Left renal cortex interstitium (tissue), 4 donors: ENCODE measurements around the gene TPGS1. TPM values are rescaled to one million over a fixed set of nuclear protein-coding genes. Genes with fewer than 3 reads are reported as not detected.

Experiments
- DNase-seq, 4 donors: peaks; one replicate each; pipeline ENCODE4 v3.0.0-alpha.2; 2013; ENCODE audit warnings: low read depth in 4 of 4, low spot score in 2 of 4, missing footprints in 1 of 4
- polyA plus RNA-seq, 4 donors: library from polyadenylated mRNA; unstranded; fragments of 120-200 nt; gene quantifications; one replicate each; pipeline ENCODE4 v1.2.1, GENCODE V29; 2013; ENCODE audit not compliant: insufficient read length in 4 of 4

TPGS1 gene
- polyA plus RNA-seq, 4 donors, result 6.4 to 19.5 (median 14.0) TPM

DNA sequence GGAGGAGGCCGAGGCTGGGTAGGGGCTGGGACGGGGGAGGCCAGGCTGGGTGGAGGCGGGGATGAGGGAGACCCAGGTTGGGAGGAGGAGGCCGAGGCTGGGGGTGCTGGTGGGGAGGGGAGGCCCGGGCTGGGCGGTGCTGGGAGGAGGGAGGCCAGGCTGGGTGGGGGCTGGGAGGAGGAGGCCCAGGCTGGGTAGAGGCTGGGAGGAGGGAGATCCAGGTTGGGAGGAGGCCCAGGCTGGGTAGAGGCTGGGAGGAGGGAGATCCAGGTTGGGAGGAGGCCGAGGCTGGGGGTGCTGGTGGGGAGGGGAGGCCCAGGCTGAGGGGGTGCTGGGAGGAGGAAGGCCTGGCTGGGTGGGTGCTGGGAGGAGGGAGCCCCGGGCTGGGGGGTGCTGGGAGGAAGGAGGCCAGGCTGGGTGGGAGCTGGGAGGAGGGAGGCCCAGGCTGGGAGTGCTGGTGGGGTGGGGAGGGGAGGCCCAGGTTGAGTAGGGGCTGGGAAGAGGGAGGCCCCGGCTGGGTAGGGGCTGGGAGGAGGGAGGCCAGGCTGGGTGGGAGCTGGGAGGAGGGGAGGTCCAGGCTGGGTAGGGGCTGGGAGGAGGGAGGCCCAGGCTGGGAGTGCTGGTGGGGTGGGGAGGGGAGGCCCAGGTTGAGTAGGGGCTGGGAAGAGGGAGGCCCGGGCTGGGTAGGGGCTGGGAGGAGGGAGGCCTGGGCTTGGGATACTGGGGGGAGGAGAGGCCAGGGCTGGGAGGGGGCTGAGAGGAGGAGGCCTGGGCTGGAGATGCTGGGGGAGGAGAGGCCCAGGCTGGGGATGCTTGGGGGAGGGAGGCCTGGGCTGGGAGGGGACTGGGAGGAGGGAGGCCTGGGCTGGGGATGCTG is 10.7 kb downstream of the TPGS1 start:
- peak in 2 of 4 donors; percentile 70 to 80 for DNase-seq

DNA sequence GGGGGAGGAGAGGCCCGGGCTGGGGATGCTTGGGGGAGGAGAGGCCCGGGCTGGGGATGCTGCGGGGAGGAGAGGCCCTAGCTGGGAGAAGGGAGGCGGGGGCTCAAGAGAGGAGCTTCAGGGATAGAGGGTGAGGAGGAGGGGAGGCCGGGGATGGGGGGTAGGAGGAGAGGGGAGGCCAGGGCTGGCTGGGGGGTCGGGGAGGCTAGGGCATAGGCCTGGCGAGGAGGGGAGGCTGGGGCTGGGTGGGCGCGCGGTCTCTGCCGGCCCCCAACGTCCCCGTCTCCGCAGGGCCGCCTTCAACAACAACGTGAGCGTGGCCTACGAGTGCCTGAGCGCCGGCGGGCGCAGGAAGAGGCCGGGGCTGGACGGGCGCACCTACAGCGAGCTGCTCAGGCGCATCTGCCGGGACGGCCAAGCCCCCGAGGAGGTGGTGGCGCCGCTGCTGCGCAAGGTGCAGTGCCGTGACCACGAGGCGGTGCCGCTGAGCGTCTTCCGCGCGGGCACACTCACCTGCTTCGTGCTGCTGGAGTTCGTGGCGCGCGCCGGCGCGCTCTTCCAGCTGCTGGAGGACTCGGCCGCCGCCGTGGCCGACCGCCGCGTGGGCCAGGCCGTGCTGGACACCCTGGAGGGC is 11.4 kb downstream of the TPGS1 start:
- no peak for DNase-seq

DNA sequence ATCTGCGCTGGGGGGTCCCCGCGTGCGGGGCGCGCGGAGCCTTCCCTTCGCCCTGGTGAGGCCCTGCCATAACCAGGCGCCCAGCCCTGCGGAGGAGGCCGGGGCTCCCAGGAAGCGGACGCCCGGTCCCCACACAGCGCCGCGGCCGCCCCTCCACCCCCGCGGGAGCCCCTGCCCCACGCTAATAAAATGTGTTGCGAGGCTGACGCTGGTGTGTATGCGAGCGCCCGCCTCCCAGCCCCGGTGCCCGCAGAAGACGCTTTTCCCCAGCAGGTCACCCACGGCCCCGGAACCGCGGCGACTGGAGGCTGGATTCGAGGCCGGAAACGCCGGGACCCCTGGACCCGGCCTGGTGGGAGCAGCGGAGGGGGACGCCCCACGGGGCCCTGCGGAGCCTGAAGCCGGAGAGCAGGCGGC is 12.2 kb downstream of the TPGS1 start:
- DNase-seq, result no peak

DNA sequence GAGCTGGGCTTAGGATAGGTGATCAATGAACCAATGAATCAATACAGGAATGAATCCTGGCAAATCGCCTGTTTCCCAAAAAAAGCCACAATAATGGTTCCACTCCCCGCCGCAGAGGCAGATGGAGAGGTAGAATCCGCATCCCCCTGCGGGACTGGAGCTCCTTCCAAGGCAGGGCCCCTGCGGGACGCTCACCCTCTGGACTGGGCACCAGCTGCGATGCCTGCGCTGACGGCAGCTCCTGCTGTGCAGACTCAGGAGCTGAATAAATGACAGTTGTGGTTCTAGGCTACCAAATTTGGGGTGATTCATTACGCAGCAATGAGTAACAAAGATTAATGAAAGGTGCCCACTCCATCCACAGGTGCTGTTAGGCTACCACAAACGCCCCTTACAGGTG is 15.4 kb downstream of the TPGS1 start:
- no peak for DNase-seq

DNA sequence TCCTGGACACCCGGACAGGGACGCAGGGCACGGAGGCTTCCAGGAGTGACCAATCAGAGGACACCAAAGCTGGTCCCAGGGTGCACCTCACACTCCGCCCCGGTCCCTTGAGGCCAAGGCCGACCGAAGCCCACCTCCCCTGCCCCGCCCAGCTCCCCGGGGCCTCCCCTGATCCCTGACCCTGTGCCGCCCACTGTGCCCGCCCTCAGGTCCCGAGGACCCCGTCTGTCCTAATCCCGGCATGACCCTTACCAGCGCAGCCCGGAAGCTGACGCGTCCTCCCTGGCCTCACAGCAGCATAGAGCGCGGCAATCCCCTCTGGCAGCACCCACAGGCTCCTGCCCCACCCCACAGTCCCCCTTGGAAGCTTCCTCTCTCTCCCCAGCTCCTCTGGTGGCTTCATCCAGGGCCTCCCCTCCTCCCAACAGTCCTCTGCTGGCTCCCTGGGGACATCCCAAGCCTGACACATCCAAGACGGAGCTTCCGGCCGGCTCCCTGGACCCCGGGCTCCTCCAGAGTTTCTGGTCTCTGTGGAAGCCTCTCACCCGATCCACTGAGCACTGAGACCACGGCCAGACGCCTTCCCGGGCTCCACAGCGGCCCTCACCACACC is 16.9 kb downstream of the TPGS1 start:
- DNase-seq, result no peak

DNA sequence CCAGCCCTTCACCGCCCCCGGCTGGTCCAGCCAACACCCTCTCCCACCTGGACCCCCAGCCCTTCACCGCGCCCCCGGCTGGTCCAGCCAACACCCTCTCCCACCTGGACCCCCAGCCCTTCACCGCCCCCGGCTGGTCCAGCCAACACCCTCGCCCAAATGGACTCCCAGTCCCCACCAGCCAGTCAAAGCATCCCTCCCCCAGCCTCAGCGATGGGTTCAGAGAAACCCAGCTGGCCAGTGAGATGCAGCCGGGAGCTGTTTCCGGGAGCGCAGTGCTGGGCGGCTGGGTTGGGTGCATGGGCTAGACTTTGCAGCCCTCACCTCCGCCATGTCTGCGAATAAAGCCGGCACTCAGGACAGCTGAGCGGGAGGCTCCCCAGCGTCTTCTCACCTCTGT is 17.7 kb downstream of the TPGS1 start:
- DNase-seq, result no peak

DNA sequence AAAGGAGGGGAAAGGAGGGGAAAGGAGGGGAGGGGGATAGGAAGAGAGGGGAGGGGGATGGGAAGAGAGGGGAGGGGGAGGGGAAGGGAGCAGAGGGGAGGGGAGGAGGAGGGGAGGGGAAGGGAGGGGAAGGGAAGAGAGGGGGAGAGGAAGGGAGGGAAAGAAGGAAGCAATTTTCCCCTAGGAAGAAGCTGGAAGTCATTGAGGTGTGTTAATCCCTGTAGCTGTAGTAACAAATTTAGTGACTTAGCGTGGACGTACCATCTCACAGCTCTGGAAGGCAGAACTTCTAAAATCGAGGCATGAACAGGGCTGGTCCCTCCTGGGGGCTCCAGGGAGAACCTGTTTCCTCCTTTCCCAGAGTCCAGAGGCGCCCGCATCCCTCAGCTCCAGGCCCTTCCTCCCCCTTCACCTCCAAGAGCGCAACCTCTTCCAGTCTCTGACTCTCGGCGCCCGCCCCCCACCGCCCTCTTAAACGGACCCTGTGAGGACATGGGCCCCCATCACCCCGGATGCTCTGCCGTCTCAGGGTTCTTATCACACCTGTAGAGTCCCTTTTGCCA is 18.6 kb downstream of the TPGS1 start:
- DNase-seq, result no peak

DNA sequence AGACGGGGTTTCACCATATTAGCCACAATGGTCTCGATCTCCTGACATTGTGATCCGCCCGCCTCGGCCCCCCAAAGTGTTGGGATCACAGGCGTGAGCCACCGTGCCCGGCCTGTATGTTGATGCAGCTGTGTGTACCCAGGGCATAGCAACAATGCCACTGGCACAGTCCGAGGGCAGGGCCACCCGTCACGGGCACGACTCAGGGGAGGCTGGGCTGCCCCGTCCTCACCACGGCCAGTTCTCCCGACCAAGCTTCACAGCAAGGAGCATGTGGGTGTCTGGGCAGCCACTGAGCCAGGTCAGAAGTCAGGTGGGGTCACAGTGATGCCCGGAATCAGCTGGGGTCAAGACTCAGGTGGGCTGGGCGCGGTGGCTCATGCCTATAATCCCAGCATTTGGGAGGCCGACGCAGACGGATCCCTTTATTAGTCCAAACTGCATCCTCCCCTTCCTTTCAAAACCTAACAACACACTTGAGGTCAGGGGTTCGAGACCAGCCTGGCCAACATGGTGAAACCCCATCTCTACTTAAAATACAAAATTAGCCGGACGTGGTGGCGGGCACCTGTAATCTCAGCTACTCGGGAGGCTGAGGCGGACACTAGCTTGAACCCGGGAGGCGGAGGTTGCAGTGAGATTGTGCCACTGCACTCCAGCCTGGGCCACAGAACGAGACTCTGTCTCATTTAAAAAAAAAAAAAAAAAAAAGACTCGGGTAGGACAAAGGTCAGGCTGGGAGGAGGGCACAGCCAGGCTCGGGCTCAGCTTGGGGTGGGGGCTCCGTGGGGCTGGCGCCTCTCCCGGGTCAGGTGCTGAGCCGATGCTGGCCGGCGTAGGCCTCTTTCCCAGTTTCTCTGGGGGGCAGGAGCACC is 23.1 kb downstream of the TPGS1 start:
- no peak for DNase-seq

DNA sequence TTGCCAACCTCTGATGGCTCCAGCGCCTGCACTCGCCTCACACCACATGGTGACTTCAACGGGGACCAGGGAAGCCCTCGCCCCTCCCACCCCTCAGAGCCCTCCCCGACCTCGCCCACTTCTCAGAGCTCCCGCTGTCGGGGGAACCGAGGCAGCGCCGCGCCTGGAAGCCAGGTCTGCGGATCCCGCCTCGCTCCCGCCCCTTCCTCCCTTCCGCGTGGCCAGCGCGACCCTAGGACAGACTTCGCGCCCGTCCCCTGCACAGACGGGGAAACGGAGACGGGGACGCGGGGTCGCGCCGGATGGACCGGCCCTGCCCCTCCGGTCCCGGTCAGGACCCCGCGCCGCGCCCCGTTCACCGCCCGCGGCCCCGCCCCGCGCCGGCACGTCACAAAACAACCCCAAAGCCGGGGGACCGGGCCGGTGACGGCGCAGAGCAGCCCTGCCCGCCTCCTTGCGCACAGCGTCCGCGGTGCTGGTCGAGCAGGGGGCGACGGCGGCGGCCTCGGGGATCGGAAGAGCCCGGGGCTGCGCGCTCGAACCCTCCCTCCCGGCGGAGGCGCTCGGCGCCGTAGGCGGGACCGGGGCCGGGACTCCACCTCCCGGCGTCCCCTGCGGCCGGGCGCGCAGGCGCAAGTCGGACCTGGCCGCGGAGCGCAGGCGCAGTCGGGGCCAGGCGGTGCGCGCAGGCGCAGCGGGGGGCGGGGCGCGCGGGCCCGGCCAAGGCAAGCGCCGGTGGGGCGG is 23.9 kb downstream of the TPGS1 start:
- DNase-seq, result peak in 2 of 4 donors; percentile 80

DNA sequence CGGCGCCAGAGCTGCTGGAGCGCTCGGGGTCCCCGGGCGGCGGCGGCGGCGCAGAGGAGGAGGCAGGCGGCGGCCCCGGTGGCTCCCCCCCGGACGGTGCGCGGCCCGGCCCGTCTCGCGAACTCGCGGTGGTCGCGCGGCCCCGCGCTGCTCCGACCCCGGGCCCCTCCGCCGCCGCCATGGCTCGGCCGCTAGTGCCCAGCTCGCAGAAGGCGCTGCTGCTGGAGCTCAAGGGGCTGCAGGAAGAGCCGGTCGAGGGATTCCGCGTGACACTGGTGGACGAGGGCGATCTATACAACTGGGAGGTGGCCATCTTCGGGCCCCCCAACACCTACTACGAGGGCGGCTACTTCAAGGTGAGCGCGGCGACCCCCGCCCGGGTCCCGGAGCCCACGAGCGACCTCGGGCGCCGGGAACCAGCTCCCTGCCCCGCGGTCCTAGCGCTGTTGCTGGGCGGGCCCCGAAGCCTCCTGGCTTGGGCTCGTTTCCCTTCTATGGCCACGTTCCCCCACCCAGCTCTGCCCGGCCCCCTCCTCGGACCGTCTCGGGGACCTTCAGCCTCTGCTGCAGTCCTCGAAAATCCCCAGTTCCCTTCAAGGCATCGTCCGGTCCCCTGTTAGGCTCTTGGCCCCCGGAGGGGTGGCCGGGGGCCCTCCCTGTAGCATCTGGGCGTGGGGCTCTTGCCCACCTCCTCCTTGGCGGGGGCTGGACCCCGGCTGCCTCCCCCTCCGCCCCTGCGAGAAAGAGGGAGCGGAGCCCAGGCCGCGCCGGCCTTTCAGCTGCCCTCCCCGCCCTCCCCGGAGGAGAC is 24.7 kb downstream of the TPGS1 start, which contains the start of gene CDC34:
Gene CDC34 (plus strand): TSS at position 8 of the 808 bp plus-strand sequence. CDS start 172 bp downstream, at position 180.
- DNase-seq, result no peak

DNA sequence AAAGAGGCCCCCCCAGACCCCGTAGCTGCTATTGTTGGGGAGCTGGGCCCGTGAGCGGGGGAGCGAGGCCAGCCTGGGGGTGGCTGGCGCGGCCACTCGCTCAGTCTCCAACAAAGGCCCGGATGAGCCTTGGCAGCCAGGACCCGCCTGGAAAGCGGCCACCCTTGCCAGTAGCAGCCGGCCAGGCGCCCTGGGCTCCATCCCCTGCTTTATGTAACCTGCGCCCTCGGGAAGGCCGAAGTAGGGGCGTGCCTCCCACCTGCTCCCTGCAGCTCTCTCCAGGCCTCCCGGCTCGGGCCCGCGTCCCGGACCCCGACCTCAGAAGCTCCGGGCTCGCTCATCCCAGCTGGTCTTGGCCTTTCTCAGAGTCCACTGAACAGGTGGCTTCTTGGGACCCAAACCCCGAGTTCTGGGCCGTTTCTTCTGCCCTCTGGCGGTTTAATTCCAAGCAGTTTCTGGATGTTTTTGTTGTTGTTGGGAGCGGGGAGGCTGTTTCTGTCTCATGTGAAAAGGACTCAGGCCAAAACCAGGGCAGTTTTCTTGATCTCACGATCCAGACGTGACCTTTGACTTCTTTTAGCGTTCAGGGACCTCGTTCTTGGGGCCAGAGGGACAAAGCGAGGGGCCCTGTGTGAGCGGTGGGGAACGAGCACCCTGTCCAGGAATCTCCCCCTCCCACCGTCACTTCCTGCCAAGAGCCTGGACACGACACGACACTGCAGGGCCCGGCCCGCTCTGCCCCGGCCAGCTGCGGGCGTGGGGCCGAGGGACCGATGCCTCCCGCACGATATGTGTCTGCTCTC is 25.5 kb downstream of the TPGS1 start:
- peak in 1 of 4 donors; percentile 63 for DNase-seq

DNA sequence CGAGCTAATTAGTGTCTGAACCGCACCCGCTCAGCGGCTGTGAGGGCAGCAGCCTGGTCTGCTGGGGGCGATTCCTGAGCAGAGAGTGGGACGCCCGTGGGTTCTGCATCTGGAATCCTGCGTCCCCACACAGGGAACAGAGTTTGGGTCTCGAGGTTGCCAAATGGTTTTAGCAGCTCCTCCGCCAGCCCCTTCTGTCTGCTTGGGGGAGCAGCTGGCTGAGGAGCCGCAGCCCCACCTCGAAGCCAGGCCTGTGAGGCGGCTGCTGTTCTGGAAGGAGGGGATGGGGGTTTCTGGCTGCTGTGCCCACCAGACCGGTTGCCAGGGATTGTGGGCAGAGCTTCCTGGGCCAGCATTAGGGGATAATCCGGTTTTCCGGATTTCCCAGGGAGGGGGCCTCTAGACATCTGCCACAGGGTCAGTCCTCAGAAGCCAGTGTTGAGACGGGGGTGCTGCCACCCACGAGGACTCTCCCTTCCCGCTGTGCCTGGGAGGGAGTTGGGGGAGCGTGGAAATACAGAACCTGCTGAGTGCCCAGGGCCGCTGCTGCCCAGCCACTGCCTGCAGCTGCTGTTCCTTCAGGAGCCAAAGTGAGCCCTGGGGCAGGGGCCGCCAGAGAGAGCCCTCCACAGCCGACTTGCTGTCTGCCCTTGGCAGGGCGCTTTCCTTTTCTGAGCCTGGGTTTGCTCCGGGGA is 26.2 kb downstream of the TPGS1 start:
- DNase-seq, result no peak

DNA sequence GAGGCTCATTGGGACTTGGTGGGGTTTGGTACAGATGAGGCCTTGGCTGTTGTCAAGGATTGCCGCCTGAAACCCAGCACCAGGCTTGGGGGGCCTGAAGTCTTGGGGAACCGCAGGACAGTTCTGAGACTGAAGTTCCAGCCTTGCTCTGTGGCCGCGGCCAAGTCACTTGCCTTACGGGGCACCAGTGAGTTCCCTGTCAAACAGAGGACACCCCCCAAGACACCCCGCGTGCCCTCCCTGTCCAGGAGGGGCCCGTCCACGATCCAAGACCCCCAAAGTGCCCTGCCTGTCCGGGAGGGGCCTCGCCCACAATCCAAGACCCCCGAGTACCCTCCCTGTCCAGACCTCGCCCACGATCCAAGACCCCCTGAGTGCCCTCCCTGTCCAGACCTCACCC is 26.8 kb downstream of the TPGS1 start:
- no peak for DNase-seq

DNA sequence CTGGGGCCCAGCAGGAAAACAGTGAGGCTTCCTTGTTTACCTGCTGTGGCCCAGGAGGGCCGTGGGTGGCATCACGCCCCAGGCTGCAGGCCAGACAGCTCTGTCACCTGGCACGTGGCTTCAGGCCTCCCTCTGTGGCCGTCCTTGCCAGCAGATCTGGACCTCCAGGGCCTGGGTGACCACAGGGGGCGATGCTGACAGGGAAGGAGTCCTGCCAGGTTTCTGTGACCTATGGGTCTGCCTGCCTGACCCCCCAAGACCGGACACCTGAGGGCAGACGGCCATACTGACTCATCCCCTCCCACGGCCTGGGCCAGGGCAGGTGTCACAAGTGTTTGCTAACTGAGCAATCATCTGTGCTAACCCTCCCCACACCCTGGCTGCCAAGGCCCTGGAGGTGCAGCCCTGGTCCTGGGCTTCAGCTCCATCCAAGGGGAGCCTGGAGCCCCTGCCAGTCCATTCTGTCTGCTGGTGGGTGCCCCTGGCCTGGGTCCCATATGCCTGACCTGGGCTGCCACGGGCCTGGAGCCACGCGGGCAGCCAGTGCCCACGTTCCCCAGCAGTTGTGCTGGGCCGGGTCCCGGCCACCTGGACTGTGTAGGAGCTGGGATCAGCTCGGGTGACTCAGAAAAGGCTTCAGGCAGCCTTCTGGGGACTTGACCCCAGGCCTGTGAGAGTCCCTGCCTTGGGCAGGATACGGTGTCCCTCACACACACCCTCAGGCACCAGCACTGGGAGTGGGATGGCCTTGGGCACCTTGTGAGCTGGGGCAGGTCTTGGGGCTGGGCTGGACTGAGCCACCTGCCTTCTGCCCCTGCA is 27.9 kb downstream of the TPGS1 start:
- no peak for DNase-seq

DNA sequence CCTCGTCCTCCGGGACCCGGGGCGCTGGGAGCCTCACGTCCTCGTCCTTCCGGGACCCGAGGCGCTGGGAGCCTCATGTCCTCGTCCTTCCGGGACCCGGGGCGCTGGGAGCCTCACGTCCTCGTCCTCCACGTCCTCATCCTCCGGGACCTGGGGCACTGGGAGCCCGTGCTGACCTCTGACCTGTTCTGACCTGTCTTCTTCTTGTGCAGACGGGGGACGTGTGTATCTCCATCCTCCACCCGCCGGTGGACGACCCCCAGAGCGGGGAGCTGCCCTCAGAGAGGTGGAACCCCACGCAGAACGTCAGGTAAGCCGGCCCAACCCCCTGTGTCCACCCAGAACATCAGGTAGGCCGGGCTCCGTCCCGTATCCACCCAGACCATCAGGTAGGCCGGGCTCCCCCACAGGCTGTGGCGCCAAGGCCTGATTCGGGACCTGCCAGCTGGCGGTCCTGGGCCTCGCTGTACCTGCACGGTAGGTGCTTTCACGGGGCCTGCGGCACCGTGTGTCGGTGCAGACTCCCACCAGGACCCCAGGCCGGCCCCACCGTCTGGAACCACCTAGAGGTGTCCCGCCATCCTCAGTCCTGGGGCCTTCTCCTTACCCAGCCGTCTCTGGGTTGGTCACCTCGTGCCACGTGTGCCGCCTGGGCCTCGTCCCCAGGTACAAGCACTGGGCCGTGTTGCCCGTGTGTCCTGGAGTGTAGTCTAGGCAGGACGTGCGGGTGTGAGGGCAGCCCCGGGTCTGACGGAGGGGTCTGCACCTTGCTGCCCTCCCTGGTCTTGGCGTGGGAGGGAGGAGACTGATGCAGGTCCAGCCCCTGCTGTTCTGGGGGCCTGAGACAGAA is 29.0 kb downstream of the TPGS1 start:
- DNase-seq, result no peak
